GM12801 (cell line): ENCODE measurements around the gene OTX1.

Source experiments
- CTCF ChIP-seq: IDR thresholded peaks from one replicate; pipeline ENCODE4 v1.5.1; 2011; ENCODE audit warnings: control low read depth; ENCODE audit not compliant: insufficient read length; ENCODE audit errors: extremely low read depth

Gene OTX1

DNA sequence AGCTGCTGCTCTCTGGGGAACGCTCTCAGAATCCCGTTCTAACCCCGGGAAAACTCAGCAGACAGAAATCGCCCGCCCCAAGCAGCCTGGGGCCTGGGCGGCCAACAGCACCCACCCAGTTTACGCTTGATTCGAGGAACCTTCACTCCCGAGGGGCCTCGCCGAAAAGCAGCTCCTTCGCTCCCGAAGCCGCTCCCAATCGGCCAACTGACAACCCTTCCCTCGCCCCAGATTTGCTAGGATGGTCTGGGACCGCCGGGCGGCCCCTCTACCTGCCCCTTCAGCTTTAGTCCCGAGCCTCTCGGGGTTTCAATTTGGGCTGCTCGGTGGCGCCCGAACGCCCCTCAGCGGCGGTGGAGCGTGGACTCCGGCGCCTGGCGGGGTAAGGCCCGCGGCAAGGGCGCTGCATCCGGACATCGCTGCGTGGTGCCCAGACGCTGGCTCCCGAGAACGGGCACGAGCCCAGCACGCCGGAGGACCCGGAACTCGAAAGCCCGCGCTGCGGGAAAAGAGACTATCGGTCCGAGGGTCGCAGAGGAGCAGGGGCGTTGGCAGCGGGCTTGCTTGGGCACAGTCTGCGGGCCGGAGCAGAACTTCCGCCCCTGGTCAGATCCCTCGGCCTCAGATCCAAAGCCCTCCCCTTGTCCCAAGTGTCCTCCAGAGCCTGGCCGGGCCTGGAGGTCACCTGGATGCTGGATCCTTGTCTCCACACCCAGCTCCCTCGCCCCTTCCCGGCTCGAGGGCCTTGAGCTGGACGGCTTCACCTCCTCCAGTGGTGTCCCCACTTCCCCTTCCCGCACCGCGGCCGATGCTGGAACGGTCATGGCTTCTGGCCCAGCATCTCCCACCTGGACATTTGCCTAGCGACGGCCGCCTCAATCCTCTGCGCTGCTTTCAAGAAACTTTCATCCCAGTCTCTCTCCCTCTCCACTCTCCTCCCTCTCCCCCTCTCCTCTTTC, 3.0 kb upstream of the OTX1 start:
- no peak for TF ChIP-seq CTCF

- TF ChIP-seq CTCF: no peak
Measured at GRCh38 chr2:63048367-63049171, 2.1 kb upstream of the OTX1 start.

GRCh38 chr2:63049211-63049969, 1.2 kb upstream of the OTX1 start:
- TF ChIP-seq CTCF: no peak

- no peak for TF ChIP-seq CTCF
Measured at GRCh38 chr2:63049970-63050333, 678 bp upstream of the OTX1 start.

GRCh38 chr2:63051042-63051794, 588 bp downstream of the OTX1 start:
- no peak for TF ChIP-seq CTCF

- TF ChIP-seq CTCF: no peak
Measured at GRCh38 chr2:63051795-63052333, 1.2 kb downstream of the OTX1 start.
